AG04449 (cell line): ENCODE results near the gene MROH2A.
"Not testable (repeated sequence)": the region's sequence is repeated elsewhere in the genome, so short reads cannot be mapped to it uniquely, and the experiment has no call there.

ENCODE experiments used
- CTCF ChIA-PET: fragments of 350-600 bp; formaldehyde crosslinking; extraction: SDS; loops from one replicate; lab custom pipeline; 2021; ENCODE audit warnings: antibody characterized with exemption; lab: Yijun Ruan, JAX
- POLR2A ChIA-PET: fragments of 400-600, 350-600 bp; formaldehyde crosslinking; extraction: SDS; loops from one replicate; lab custom pipeline; 2020; ENCODE audit warnings: antibody characterized with exemption, inconsistent platforms; lab: Yijun Ruan, JAX
- DNase-seq: peaks from one replicate; pipeline ENCODE4 v3.0.0-alpha.2; 2010; ENCODE audit warnings: low read depth, low spot score
- H3K4me3 ChIP-seq: 2 replicates; pipeline ENCODE4 v1.5.1; 2011; ENCODE audit warnings: low read depth, mild to moderate bottlenecking, control low read depth, low read length
- TF ChIP-seq, protein P1 (sequence below): IDR thresholded peaks from one replicate; pipeline ENCODE4 v1.5.1; 2011; ENCODE audit warnings: mild to moderate bottlenecking, moderate library complexity, low read length, control low read depth, inconsistent platforms; ENCODE audit not compliant: insufficient read depth; ENCODE audit errors: missing control alignments

MROH2A gene

DNA sequence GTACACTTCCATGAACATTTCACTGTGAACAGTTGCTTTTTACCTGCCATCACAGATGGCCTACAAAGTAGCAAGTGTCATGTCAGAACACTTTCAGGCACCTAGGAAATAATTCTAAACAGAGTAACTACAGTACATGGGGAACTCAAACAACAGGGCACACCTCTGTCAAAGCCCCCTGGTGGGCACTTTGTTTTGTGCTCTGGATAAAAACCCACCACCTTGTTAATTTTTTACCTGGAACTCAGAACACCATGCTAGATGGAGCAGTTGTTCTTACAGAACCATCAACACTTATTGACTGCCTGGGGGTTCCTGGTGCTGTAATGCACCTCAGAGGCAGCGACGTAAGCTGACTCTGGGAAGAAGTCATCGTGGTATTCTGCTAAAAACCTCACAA lies 87.7 kb downstream of the MROH2A start:
- POLR2A ChIA-PET, result no interaction called here
- TF ChIP-seq, protein P1, sequence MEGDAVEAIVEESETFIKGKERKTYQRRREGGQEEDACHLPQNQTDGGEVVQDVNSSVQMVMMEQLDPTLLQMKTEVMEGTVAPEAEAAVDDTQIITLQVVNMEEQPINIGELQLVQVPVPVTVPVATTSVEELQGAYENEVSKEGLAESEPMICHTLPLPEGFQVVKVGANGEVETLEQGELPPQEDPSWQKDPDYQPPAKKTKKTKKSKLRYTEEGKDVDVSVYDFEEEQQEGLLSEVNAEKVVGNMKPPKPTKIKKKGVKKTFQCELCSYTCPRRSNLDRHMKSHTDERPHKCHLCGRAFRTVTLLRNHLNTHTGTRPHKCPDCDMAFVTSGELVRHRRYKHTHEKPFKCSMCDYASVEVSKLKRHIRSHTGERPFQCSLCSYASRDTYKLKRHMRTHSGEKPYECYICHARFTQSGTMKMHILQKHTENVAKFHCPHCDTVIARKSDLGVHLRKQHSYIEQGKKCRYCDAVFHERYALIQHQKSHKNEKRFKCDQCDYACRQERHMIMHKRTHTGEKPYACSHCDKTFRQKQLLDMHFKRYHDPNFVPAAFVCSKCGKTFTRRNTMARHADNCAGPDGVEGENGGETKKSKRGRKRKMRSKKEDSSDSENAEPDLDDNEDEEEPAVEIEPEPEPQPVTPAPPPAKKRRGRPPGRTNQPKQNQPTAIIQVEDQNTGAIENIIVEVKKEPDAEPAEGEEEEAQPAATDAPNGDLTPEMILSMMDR, result no peak
- H3K4me3 ChIP-seq, result no peak overlapping the region
- no peak for DNase-seq
- CTCF ChIA-PET, result interaction anchor here (1.4 to 2.5 kb wide), 3 partner anchors 8 to 679 kb away, joined by 3 to 16 read pairs (median 7); partner anchors contain the start of gene HJURP

DNA sequence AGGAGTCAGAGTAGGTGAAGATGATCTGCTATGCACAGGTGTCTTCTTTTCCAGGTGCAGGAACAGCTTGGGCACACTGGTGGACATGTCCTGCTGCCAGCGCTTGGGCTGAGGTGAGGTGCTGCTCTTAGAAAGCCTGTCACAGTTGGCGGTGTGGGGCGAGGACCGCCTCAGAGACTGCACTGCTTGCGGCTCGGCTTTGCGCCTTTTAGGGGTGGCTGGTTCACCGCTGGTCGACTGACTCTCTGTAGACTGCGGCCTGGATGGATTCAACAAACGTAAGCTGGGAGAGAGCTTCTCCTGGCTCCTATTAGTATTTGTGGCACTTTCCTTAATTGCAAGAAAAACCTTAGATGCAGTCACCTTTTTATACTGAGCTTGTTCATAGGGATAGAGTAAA lies 88.3 kb downstream of the MROH2A start:
- no peak for DNase-seq
- TF ChIP-seq, protein P1, result no peak
- POLR2A ChIA-PET, result no interaction called here
- CTCF ChIA-PET, result interaction anchor here (1.4 to 2.5 kb wide), 3 partner anchors 9 to 679 kb away, joined by 3 to 16 read pairs (median 7); partner anchors contain the start of gene HJURP
- H3K4me3 ChIP-seq, result no peak overlapping the region

DNA sequence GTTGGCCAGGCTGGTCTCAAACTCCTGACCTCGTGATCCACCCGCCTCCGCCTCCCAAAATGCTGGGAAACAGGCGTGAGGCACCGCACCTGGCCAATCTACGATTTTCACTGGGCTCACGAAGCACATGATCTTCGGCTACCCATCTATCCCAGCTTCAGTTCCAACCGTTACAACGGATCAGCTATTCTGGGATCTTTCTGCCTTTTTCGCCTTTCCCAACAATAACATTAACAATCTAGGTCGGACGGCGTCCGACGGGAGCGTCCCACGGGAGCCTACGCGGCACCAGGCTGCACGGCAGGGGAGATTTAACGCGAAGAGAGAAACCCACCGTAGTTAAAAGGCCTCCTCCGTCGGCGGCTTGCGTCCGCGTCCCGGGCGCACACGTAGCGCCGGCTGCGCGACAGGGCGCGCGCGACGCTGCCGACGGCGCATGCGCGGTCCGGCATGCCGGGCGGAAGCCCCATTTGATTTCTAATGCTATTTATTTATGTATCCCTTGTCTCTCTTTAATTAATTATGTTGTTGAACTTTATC lies 89.9 kb downstream of the MROH2A start, which contains the start of gene MSL3B:
Gene MSL3B, minus strand, starts transcription at position 394 of the 540 bp plus-strand sequence.
- TF ChIP-seq, protein P1, result no peak
- POLR2A ChIA-PET, result no interaction called here
- no peak for DNase-seq
- CTCF ChIA-PET, result interaction anchor here (2.5 kb wide), 1 partner anchor 10 kb away, joined by 16 read pairs; no protein-coding TSS in a partner anchor
- peak within 1 kb of the TSS; percentile 71 for H3K4me3 ChIP-seq

DNA sequence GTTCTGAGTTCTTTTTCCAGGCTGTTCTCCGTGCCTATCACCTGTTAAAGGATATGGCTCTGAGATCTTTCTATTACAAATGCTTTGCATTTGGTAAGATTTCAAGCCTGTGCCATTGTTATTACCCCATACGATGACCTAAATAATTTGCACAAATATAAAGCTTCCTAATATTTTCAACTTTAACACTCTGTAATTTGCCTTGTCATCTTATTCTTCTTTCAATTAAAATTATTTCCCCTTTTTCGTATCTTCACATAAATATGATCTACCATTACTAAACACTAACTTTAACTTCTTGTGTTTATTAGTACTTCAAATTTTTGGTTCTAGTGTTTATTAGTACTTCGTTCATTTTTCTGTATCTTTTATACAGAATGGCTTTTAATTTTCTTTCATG lies 93.3 kb downstream of the MROH2A start:
- DNase-seq, result no peak
- TF ChIP-seq, protein P1, result no peak
- CTCF ChIA-PET, result interaction anchor here (1.0 kb wide), 1 partner anchor 14 kb away, joined by 4 read pairs; no protein-coding TSS in a partner anchor
- POLR2A ChIA-PET, result no interaction called here
- H3K4me3 ChIP-seq, result no peak overlapping the region

DNA sequence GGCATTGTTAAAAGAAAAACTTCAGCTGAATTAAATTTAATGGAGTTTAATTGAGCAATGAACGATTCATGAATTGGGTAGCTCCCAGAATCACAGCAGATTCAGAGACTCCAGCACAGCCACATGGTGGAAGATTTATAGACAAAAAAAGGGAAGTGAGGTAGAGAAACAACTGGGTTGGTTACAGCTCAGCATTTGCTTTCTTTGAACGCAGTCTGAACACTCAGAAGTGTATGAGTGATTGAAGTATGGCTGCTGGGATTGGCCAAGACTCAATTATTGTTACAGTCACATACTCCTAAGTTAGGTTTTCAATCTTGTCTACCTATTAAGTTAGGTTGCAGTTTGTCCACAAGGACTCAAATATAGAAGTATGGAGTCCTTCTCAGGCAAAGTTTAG lies 94.0 kb downstream of the MROH2A start:
- CTCF ChIA-PET, result interaction anchor here (1.0 kb wide), 1 partner anchor 15 kb away, joined by 4 read pairs; no protein-coding TSS in a partner anchor
- DNase-seq, H3K4me3 ChIP-seq, POLR2A ChIA-PET: not testable (repeated sequence)

DNA sequence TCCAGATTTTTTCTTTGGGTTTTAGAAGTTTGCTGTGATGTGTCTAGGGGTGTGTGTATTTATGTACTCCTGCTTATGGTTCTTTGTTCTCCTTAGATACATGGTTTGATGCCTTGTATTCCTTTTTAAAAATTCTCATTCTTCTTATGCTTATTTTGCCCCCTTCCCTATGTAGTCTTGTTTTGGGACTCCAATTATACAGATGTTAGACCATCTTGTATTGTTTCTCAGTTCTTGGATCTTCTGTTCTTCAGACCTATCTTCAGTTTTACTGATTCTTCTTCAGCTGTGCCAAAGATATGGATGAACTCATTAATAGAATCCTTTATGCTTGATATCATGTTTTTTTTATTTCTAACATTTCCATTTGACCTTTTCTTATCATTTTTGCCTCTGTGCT lies 104.2 kb downstream of the MROH2A start:
- POLR2A ChIA-PET, result no interaction called here
- CTCF ChIA-PET, result no interaction called here
- TF ChIP-seq, protein P1, result no peak
- no peak overlapping the region for H3K4me3 ChIP-seq
- no peak for DNase-seq
